A673 (cell line): ENCODE data around the gene FCHSD2.

Source experiments
- EZH2 ChIP-seq: fragments of 200-600 bp; sonication (generic); IDR thresholded peaks from 2 replicates; pipeline ENCODE4 v1.6.1; 2017; ENCODE audit warnings: borderline replicate concordance, low read depth, mild to moderate bottlenecking, mixed read lengths, antibody characterized with exemption, low read length; ENCODE audit not compliant: poor library complexity, severe bottlenecking
- TF ChIP-seq, protein P1 (sequence below): fragments of 300-800, 200-600 bp; sonication (generic); conservative IDR thresholded peaks from 2 replicates; pipeline ENCODE4 v1.5.1; 2017; ENCODE audit warnings: low read depth, mild to moderate bottlenecking, antibody characterized with exemption, low read length, moderate library complexity, mixed read lengths

GRCh38 chr11:73117071-73117470 is 25.0 kb downstream of the FCHSD2 start:
- no peak for TF ChIP-seq EZH2
- TF ChIP-seq, protein P1, sequence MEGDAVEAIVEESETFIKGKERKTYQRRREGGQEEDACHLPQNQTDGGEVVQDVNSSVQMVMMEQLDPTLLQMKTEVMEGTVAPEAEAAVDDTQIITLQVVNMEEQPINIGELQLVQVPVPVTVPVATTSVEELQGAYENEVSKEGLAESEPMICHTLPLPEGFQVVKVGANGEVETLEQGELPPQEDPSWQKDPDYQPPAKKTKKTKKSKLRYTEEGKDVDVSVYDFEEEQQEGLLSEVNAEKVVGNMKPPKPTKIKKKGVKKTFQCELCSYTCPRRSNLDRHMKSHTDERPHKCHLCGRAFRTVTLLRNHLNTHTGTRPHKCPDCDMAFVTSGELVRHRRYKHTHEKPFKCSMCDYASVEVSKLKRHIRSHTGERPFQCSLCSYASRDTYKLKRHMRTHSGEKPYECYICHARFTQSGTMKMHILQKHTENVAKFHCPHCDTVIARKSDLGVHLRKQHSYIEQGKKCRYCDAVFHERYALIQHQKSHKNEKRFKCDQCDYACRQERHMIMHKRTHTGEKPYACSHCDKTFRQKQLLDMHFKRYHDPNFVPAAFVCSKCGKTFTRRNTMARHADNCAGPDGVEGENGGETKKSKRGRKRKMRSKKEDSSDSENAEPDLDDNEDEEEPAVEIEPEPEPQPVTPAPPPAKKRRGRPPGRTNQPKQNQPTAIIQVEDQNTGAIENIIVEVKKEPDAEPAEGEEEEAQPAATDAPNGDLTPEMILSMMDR: no peak
